IPS-20b (cell line): ENCODE measurements around the gene C10orf90.

ENCODE experiments used
- H3K27ac ChIP-seq: one replicate; pipeline ENCODE4 v1.5.1; 2013; ENCODE audit warnings: low read length
- H3K27me3 ChIP-seq: 2 replicates; pipeline ENCODE4 v1.6.1; 2013; ENCODE audit warnings: mild to moderate bottlenecking, low read length, inconsistent platforms; ENCODE audit not compliant: insufficient read depth
- H3K36me3 ChIP-seq: 2 replicates; pipeline ENCODE4 v1.6.1; 2013; ENCODE audit warnings: low read depth, mild to moderate bottlenecking, inconsistent platforms, low read length, moderate library complexity; ENCODE audit not compliant: insufficient read depth
- H3K4me1 ChIP-seq: 2 replicates; pipeline ENCODE4 v1.6.1; 2013; ENCODE audit warnings: mild to moderate bottlenecking, control low read depth, inconsistent platforms, low read length, moderate library complexity; ENCODE audit not compliant: insufficient read depth
- H3K4me3 ChIP-seq: 2 replicates; pipeline ENCODE4 v1.5.1; 2013; ENCODE audit warnings: mild to moderate bottlenecking, low read length, inconsistent platforms
- H3K9ac ChIP-seq: 2 replicates; pipeline ENCODE4 v1.6.1; 2013; ENCODE audit warnings: low read depth, mild to moderate bottlenecking, inconsistent platforms, low read length, moderate library complexity
- H3K9me3 ChIP-seq: 2 replicates; pipeline ENCODE4 v1.6.1; 2013; ENCODE audit warnings: mild to moderate bottlenecking, low read depth, low read length, inconsistent platforms; ENCODE audit not compliant: insufficient read depth

Gene C10orf90

DNA sequence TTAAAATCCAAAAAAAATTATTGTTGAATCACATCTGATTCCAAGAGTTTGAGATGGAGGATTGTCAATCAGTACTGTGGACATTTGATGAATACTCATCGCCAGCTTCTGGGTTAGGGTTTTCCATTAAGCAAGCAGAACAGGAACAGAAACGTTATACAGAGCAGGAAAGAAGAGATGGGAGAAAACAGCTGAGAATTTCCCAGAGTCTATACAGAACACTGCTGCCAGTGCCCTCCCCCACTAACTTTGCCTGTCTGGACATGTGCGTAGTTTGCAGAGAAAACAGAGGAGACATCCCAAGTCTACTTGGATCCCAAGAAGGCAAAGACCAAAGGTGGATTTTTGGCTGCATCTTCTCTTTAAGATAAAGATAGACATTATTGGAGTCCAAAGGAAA, 19.0 kb downstream of the C10orf90 start:
- Histone ChIP-seq H3K36me3 (no peaks in the 10 kb centered on the region), H3K27me3 (no peaks in the 10 kb centered on the region), H3K27ac (no peak overlapping the region), H3K4me1 (0 out of 2 replicates have a peak, but pooled peaks cover 3% of the 10 kb centered on the region), H3K9ac (no peak overlapping the region), H3K4me3 (no peak overlapping the region), H3K9me3 (no peaks in the 10 kb centered on the region)

DNA sequence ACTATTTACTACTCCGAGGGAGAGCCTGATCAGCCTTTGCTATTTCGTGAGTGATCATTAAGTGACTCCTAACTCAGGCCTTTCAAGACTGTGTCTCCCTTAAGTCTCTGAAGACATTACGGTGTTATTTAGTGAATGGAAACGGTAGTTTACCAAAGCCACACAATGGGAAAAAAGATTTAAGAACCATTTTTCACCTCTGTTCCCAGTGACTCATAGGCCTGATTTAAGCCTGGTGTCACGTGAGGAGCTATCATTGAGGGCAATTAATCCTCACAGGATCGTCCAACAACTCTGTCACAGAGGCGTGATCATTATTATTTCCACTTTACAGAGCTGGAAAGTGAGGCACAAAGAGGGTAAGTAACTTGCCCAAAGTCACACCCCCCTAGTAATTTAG, 20.3 kb downstream of the C10orf90 start:
- Histone ChIP-seq H3K9ac (no peak overlapping the region), H3K27me3 (no peaks in the 10 kb centered on the region), H3K36me3 (no peaks in the 10 kb centered on the region), H3K4me1 (0 out of 2 replicates have a peak, but pooled peaks cover 3% of the 10 kb centered on the region), H3K4me3 (no peak overlapping the region), H3K27ac (no peak overlapping the region), H3K9me3 (no peaks in the 10 kb centered on the region)

DNA sequence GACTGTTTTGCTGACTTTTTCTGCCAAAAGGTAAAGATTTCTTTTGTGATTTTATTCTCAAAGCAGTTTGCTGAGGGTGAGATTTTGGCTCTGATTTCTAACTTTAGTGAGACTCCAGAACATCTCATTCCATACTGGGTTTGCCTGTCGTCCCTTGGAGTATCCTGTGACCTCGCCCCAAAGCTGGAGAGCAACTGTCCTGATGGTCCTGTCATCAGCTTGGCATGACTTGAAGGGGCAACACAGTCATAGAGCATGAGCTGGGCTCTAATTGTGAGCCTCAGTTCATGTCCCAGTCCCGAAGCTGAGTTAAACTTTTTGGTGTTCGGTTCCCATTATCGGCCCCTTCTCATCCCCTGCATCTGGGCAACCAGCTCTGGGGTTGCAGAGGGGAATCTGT, 23.4 kb downstream of the C10orf90 start:
- H3K4me1 ChIP-seq: 0 out of 2 replicates have a peak, but pooled peaks cover 3% of the 10 kb centered on the region
- H3K9me3 ChIP-seq: no peaks in the 10 kb centered on the region
- no peaks in the 10 kb centered on the region for H3K36me3 ChIP-seq
- no peak overlapping the region for H3K9ac ChIP-seq
- H3K27me3 ChIP-seq: no peaks in the 10 kb centered on the region
- H3K27ac ChIP-seq: no peak overlapping the region
- H3K4me3 ChIP-seq: no peak overlapping the region

DNA sequence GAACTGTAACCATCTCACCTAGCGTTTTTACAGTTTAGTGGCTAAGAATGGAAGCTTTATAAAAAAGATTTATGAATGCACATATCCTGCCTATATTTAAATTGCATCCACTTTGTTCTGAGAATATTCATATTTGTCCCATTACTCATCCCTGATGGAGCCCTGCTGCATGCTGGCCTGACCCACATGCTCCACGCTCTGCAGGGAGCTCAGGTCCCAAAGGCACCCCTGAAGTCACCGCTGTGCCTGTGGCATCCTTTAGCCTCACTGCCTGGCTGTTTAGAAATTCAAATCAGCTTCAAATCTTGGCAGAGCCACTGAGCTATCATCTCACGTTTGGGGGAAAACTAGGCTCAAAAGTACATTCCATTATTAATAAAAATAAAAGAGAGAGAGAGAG, 24.4 kb downstream of the C10orf90 start:
- no peaks in the 10 kb centered on the region for H3K27me3 ChIP-seq
- 0 out of 2 replicates have a peak, but pooled peaks cover 2% of the 10 kb centered on the region for H3K4me1 ChIP-seq
- no peaks in the 10 kb centered on the region for H3K36me3 ChIP-seq
- H3K27ac ChIP-seq: no peak overlapping the region
- H3K9me3 ChIP-seq: no peaks in the 10 kb centered on the region
- H3K4me3 ChIP-seq: no peak overlapping the region
- H3K9ac ChIP-seq: no peak overlapping the region

DNA sequence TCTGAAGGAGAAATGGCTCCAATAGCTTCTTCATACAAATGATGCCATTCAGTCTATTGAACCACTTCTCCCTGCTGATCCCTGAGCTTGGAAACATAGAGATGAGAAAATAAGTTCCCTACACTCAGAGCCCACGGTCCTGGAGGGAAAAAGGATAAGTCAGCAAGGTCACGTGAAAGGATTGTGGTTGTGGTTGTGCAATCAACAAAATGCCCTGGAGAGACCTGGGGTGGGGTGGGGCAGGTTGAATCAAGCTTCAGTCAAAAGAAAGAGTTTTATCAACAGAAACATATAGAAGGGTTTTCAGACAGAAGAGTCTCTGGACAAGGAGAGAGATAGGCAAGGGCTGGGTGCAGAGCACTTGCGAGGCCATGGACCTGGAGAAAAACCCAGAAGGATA, 30.1 kb downstream of the C10orf90 start:
- Histone ChIP-seq H3K4me3 (no peak overlapping the region), H3K9me3 (no peaks in the 10 kb centered on the region), H3K27me3 (no peaks in the 10 kb centered on the region), H3K4me1 (no peaks in the 10 kb centered on the region), H3K9ac (no peak overlapping the region), H3K27ac (no peak overlapping the region), H3K36me3 (no peaks in the 10 kb centered on the region)

DNA sequence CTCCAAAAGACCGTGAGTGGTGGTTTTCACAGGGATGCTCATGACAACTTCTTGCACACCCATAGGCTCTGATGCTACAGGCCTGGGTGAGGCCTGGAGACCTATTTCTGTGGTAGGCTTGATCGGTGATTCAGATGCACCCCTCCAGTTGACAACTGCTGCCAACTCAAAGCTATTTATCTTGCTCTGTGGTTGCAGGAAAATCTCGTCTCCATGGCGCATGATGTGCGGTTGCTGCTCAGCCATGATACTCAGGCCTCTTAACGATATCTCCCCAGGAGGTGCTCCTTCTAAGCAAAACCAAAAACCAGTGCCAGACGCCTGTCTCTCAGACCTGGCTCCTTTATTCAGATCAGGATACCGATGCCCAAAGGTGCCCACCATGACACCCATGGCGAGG, 31.4 kb downstream of the C10orf90 start:
- no peaks in the 10 kb centered on the region for H3K4me1 ChIP-seq
- H3K27ac ChIP-seq: no peak overlapping the region
- H3K36me3 ChIP-seq: no peaks in the 10 kb centered on the region
- H3K27me3 ChIP-seq: no peaks in the 10 kb centered on the region
- no peak overlapping the region for H3K4me3 ChIP-seq
- no peak overlapping the region for H3K9ac ChIP-seq
- no peaks in the 10 kb centered on the region for H3K9me3 ChIP-seq

DNA sequence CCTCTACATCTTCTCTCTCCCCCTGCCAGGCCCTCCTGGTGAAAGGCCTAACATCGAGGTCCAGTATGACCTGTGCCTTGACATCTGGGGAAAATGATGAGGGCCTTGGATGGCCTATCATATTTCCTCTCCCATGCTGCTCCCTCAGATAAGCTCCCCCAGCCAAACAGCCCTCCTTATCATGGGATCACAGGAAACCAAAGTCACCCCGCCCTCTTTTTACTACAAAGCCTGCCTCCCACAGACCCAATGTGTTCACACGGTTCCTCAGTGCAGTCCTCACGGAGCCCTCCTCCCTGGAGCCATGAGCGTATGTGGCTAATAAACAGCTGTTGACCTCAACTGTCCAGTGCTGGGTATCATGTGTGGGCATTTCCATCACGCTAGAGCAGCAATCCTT, 32.0 kb downstream of the C10orf90 start:
- Histone ChIP-seq H3K4me3 (no peak overlapping the region), H3K9ac (no peak overlapping the region), H3K27ac (no peak overlapping the region), H3K27me3 (no peaks in the 10 kb centered on the region), H3K36me3 (no peaks in the 10 kb centered on the region), H3K9me3 (no peaks in the 10 kb centered on the region), H3K4me1 (no peaks in the 10 kb centered on the region)

DNA sequence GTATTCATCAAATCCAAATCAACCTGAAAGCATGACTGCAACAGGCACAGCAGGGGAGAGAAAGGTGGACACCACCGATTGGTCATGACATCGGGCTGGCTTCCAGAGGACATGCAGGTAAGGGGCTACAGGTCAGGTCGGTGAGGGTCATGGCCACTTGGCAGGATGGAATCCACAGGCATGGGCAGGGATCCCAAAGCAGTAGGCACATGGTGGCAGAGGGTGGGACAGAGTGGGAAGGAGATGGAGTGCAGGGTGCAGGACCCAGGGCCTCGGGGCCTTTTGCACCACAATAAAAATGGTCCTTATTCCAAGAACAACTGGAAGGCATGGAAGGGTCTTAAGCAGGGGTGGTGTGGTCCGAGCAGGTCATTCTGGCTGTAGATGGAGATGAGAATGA, 33.0 kb downstream of the C10orf90 start:
- Histone ChIP-seq H3K4me1 (no peaks in the 10 kb centered on the region), H3K27ac (no peak overlapping the region), H3K36me3 (no peaks in the 10 kb centered on the region), H3K27me3 (no peaks in the 10 kb centered on the region), H3K9me3 (no peaks in the 10 kb centered on the region), H3K4me3 (no peak overlapping the region), H3K9ac (no peak overlapping the region)

DNA sequence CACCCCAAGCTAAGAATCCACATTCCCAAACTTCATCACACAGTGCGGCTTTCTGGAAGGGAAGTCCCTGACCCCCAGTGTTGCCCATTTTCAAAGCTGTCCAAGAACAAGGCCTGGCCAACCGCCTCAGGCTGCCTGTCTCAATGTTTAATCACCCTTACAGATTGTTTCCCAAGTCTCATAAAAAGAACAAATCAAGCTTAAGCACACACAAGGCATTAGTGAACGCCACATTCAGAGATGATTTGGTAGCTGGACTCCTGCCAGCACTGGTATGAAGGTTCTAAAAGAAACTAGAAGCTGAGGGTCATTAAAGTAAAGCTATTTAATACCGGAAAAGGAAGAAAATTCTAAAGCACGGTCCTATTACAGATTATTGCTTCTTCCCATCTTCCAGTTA, 35.6 kb downstream of the C10orf90 start:
- H3K27ac ChIP-seq: no peak overlapping the region

DNA sequence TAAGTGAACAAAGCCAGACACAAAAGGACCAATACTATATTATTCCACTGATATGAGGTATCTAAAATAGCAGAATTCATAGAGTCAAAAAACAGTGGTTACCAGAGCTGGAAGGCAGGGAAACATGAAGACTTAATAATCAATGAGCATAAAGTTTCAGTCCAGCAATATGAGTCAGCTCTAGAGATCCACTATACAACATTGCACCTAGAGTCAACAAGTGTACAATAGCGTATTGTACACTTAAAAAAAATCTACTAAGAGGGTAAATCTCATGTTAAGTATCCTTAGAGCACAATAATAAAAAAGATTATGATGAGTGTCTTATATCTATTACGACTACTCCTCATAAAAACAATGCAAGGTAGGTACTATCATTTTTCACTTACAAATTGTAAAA, 36.1 kb downstream of the C10orf90 start:
- Histone ChIP-seq H3K4me1 (no peaks in the 10 kb centered on the region), H3K9me3 (no peaks in the 10 kb centered on the region), H3K27me3 (no peaks in the 10 kb centered on the region), H3K4me3 (no peak overlapping the region), H3K36me3 (no peaks in the 10 kb centered on the region), H3K9ac (no peak overlapping the region), H3K27ac (no peak overlapping the region)

More for the DNA sequence above, 35.6 kb downstream of the C10orf90 start:
- Histone ChIP-seq H3K36me3 (no peaks in the 10 kb centered on the region), H3K9ac (no peak overlapping the region), H3K4me1 (no peaks in the 10 kb centered on the region), H3K9me3 (no peaks in the 10 kb centered on the region), H3K4me3 (no peak overlapping the region), H3K27me3 (no peaks in the 10 kb centered on the region)

DNA sequence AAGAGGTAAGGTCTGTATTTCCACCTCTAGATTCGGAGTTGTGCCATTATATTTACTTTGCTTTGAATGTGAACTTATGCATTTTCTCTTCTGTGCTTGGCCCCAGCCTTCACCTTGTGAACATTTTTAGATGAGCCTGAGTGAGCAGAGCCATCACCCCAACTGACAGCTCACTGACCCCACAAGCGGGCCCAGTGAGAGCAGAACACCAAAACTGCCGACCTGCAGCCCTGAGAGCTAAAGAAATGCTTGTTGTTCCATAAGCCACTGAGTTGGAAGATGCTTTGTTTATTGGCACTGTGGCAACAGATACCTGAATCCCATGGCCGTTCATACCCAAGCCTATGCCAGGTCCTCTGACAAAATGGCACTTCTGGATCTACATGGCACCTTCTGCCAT, 37.8 kb downstream of the C10orf90 start:
- H3K27me3 ChIP-seq: no peaks in the 10 kb centered on the region
- no peaks in the 10 kb centered on the region for H3K36me3 ChIP-seq
- H3K27ac ChIP-seq: no peak overlapping the region
- H3K4me3 ChIP-seq: no peak overlapping the region
- H3K4me1 ChIP-seq: no peaks in the 10 kb centered on the region
- no peak overlapping the region for H3K9ac ChIP-seq
- H3K9me3 ChIP-seq: no peaks in the 10 kb centered on the region

DNA sequence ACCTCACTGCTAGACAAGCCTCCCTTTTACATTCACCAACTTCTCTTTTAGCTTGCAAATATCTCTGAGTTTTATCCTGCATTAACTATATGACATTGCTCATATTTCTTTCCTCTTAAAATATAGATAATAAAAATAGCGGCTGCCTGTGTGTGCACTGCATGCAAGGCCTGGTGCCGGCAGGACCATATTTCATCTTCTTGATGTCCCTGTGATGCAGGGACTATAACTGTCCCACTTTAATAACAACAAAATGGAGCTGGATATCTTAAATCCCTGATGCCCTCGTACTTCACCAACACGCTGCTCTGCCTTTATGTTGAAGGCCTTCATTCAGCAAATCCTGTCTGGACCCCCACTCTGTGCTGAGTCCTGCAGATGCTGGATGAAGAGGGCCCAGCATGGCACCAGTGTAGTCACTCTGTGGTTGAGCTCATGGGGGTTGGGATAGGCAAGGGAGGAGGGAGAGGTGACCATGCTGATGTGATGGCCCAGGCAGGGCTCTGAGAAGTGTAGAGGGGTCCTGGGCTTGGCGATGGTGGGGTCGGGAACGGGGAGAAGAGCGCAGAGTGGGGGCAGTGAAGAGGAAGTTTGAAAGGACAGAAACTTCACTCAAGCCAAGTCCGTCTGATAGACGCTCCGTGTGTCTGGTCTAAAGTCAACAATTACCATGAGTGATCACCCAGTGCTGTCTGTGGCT, 40.4 kb downstream of the C10orf90 start:
- H3K4me1 ChIP-seq: no peaks in the 10 kb centered on the region
- H3K9me3 ChIP-seq: no peaks in the 10 kb centered on the region
- H3K4me3 ChIP-seq: no peak overlapping the region
- no peak overlapping the region for H3K27ac ChIP-seq
- no peak overlapping the region for H3K9ac ChIP-seq
- H3K36me3 ChIP-seq: no peaks in the 10 kb centered on the region
- no peaks in the 10 kb centered on the region for H3K27me3 ChIP-seq
